Stimulated activated naive CD8-positive, alpha-beta T cell treated with anti-CD3 and anti-CD28 coated beads, Interleukin-15, Interleukin-2, amounts not matched to agents 100 ng/mL and 50 ng/mL, for 24 hours (primary cell): ENCODE results near the gene NT5C3A.

Source experiments
- H3K27ac Mint-ChIP-seq: one replicate; pipeline ENCODE4 v1.8.0; 2021; ENCODE audit warnings: mild to moderate bottlenecking, mixed read lengths
- H3K27me3 Mint-ChIP-seq: one replicate; pipeline ENCODE4 v1.8.0; 2021; ENCODE audit warnings: mixed read lengths
- H3K36me3 Mint-ChIP-seq: one replicate; pipeline ENCODE4 v1.8.0; 2021; ENCODE audit warnings: low read depth, mixed read lengths
- H3K4me1 Mint-ChIP-seq: one replicate; pipeline ENCODE4 v1.8.0; 2021; ENCODE audit warnings: low read depth, mixed read lengths
- H3K4me3 Mint-ChIP-seq: one replicate; pipeline ENCODE4 v1.8.0; 2021; ENCODE audit warnings: mild to moderate bottlenecking, mixed read lengths
- H3K9me3 Mint-ChIP-seq: one replicate; pipeline ENCODE4 v1.8.0; 2021; ENCODE audit warnings: mixed read lengths

The NT5C3A gene

GRCh38 chr7:33089142-33089541, 26.6 kb upstream of the NT5C3A start:
- Mint-ChIP-seq H3K27ac (no peak overlapping the region), H3K36me3 (peaks cover 14% of the 10 kb centered on the region), H3K9me3 (no peaks in the 10 kb centered on the region), H3K4me3 (no peak overlapping the region), H3K4me1 (no peaks in the 10 kb centered on the region), H3K27me3 (no peaks in the 10 kb centered on the region)

GRCh38 chr7:33087858-33088257, 25.3 kb upstream of the NT5C3A start:
- Mint-ChIP-seq H3K27me3 (peaks cover 6% of the 10 kb centered on the region), H3K36me3 (peaks cover 3% of the 10 kb centered on the region), H3K9me3 (no peaks in the 10 kb centered on the region), H3K4me3 (no peak overlapping the region), H3K27ac (no peak overlapping the region), H3K4me1 (no peaks in the 10 kb centered on the region)

GRCh38 chr7:33087356-33087755, 24.8 kb upstream of the NT5C3A start:
- H3K36me3 Mint-ChIP-seq = no peaks in the 10 kb centered on the region
- H3K4me3 Mint-ChIP-seq = no peak overlapping the region
- H3K27me3 Mint-ChIP-seq = peaks cover 6% of the 10 kb centered on the region
- H3K4me1 Mint-ChIP-seq = no peaks in the 10 kb centered on the region
- no peak overlapping the region for H3K27ac Mint-ChIP-seq
- H3K9me3 Mint-ChIP-seq = no peaks in the 10 kb centered on the region

- H3K4me1 Mint-ChIP-seq = peaks cover 14% of the 10 kb centered on the region
- no peaks in the 10 kb centered on the region for H3K9me3 Mint-ChIP-seq
- H3K27ac Mint-ChIP-seq = no peak overlapping the region
- no peaks in the 10 kb centered on the region for H3K36me3 Mint-ChIP-seq
- H3K4me3 Mint-ChIP-seq = no peak overlapping the region
- peaks cover 6% of the 10 kb centered on the region for H3K27me3 Mint-ChIP-seq
Observed at GRCh38 chr7:33079763-33080690, 17.5 kb upstream of the NT5C3A start.

- Mint-ChIP-seq H3K9me3 (no peaks in the 10 kb centered on the region), H3K27ac (no peak overlapping the region), H3K4me1 (peaks cover 14% of the 10 kb centered on the region), H3K27me3 (peaks cover 6% of the 10 kb centered on the region), H3K4me3 (no peak overlapping the region), H3K36me3 (no peaks in the 10 kb centered on the region)
Observed at GRCh38 chr7:33079096-33079495, 16.5 kb upstream of the NT5C3A start.

GRCh38 chr7:33076737-33077136, 14.2 kb upstream of the NT5C3A start:
- Mint-ChIP-seq H3K36me3 (no peaks in the 10 kb centered on the region), H3K9me3 (no peaks in the 10 kb centered on the region), H3K27me3 (peaks cover 7% of the 10 kb centered on the region), H3K4me3 (no peak overlapping the region), H3K27ac (no peak overlapping the region), H3K4me1 (peaks cover 14% of the 10 kb centered on the region)

GRCh38 chr7:33075818-33076518, 13.4 kb upstream of the NT5C3A start:
- Mint-ChIP-seq H3K27ac (no peak overlapping the region), H3K36me3 (no peaks in the 10 kb centered on the region), H3K4me3 (no peak overlapping the region), H3K9me3 (no peaks in the 10 kb centered on the region), H3K4me1 (peaks cover 14% of the 10 kb centered on the region), H3K27me3 (peaks cover 12% of the 10 kb centered on the region)

- no peak overlapping the region for H3K4me3 Mint-ChIP-seq
- H3K27ac Mint-ChIP-seq = no peak overlapping the region
- peaks cover 21% of the 10 kb centered on the region for H3K27me3 Mint-ChIP-seq
- peaks cover 14% of the 10 kb centered on the region for H3K4me1 Mint-ChIP-seq
- H3K36me3 Mint-ChIP-seq = no peaks in the 10 kb centered on the region
- H3K9me3 Mint-ChIP-seq = peaks cover 9% of the 10 kb centered on the region
Observed at GRCh38 chr7:33073243-33073642, 10.7 kb upstream of the NT5C3A start.

- Mint-ChIP-seq H3K9me3 (peaks cover 9% of the 10 kb centered on the region), H3K4me1 (peaks cover 11% of the 10 kb centered on the region), H3K36me3 (no peaks in the 10 kb centered on the region), H3K27ac (no peak overlapping the region), H3K27me3 (peaks cover 21% of the 10 kb centered on the region), H3K4me3 (no peak overlapping the region)
Observed at GRCh38 chr7:33072471-33072870, 9.9 kb upstream of the NT5C3A start.

- peaks cover 16% of the 10 kb centered on the region for H3K9me3 Mint-ChIP-seq
- H3K4me3 Mint-ChIP-seq = no peak overlapping the region
- no peak overlapping the region for H3K27ac Mint-ChIP-seq
- H3K27me3 Mint-ChIP-seq = peaks cover 21% of the 10 kb centered on the region
- H3K36me3 Mint-ChIP-seq = no peaks in the 10 kb centered on the region
- H3K4me1 Mint-ChIP-seq = no peaks in the 10 kb centered on the region
Observed at GRCh38 chr7:33070831-33071230, 8.3 kb upstream of the NT5C3A start.

- no peaks in the 10 kb centered on the region for H3K36me3 Mint-ChIP-seq
- H3K4me1 Mint-ChIP-seq = no peaks in the 10 kb centered on the region
- peaks cover 21% of the 10 kb centered on the region for H3K27me3 Mint-ChIP-seq
- no peak overlapping the region for H3K27ac Mint-ChIP-seq
- H3K9me3 Mint-ChIP-seq = peaks cover 18% of the 10 kb centered on the region
- H3K4me3 Mint-ChIP-seq = no peak overlapping the region
Observed at GRCh38 chr7:33070277-33070676, 7.7 kb upstream of the NT5C3A start.

- Mint-ChIP-seq H3K9me3 (peaks cover 18% of the 10 kb centered on the region), H3K27ac (no peak overlapping the region), H3K4me3 (no peak overlapping the region), H3K4me1 (peaks cover 8% of the 10 kb centered on the region), H3K27me3 (peaks cover 17% of the 10 kb centered on the region), H3K36me3 (no peaks in the 10 kb centered on the region)
Observed at GRCh38 chr7:33067921-33068320, 5.3 kb upstream of the NT5C3A start.

GRCh38 chr7:33066771-33067170, 4.2 kb upstream of the NT5C3A start:
- H3K4me3 Mint-ChIP-seq = no peak overlapping the region
- peaks cover 18% of the 10 kb centered on the region for H3K9me3 Mint-ChIP-seq
- H3K4me1 Mint-ChIP-seq = peaks cover 8% of the 10 kb centered on the region
- no peaks in the 10 kb centered on the region for H3K36me3 Mint-ChIP-seq
- no peak overlapping the region for H3K27ac Mint-ChIP-seq
- peaks cover 14% of the 10 kb centered on the region for H3K27me3 Mint-ChIP-seq

- peaks cover 9% of the 10 kb centered on the region for H3K27me3 Mint-ChIP-seq
- no peak overlapping the region for H3K27ac Mint-ChIP-seq
- peaks cover 18% of the 10 kb centered on the region for H3K9me3 Mint-ChIP-seq
- peaks cover 12% of the 10 kb centered on the region for H3K4me1 Mint-ChIP-seq
- no peaks in the 10 kb centered on the region for H3K36me3 Mint-ChIP-seq
- H3K4me3 Mint-ChIP-seq = no peak overlapping the region
Observed at GRCh38 chr7:33065981-33066380, 3.4 kb upstream of the NT5C3A start.

- Mint-ChIP-seq H3K27ac (peak overlapping the region; percentile 95), H3K27me3 (no peaks in the 10 kb centered on the region), H3K9me3 (peaks cover 8% of the 10 kb centered on the region), H3K36me3 (peaks cover 14% of the 10 kb centered on the region), H3K4me1 (peaks cover 35% of the 10 kb centered on the region), H3K4me3 (peak overlapping the region; percentile 92)
Observed at GRCh38 chr7:33062782-33063443, 337 bp upstream of the NT5C3A start.
